ENCODE results near the gene STIMATE.

The STIMATE gene

DNA sequence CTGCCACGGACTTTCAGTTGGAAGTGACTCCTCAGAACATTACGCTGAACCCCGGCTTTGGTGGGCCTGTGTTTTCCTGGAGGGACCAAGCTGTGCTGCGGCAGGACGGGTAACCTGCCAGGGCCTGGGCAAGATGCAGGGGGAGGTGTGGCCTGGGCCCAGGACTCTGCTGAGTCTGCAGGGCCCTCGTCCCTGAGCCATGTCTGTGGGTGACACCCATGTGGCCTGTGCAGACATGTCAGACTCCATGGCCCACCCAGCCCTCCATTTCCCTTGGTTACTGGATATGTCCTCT, 107.7 kb downstream of the STIMATE start:
- DNase-seq: no peak

GRCh38 chr3:52788890-52789745, 108.2 kb downstream of the STIMATE start:
- DNase-seq: no peak

DNA sequence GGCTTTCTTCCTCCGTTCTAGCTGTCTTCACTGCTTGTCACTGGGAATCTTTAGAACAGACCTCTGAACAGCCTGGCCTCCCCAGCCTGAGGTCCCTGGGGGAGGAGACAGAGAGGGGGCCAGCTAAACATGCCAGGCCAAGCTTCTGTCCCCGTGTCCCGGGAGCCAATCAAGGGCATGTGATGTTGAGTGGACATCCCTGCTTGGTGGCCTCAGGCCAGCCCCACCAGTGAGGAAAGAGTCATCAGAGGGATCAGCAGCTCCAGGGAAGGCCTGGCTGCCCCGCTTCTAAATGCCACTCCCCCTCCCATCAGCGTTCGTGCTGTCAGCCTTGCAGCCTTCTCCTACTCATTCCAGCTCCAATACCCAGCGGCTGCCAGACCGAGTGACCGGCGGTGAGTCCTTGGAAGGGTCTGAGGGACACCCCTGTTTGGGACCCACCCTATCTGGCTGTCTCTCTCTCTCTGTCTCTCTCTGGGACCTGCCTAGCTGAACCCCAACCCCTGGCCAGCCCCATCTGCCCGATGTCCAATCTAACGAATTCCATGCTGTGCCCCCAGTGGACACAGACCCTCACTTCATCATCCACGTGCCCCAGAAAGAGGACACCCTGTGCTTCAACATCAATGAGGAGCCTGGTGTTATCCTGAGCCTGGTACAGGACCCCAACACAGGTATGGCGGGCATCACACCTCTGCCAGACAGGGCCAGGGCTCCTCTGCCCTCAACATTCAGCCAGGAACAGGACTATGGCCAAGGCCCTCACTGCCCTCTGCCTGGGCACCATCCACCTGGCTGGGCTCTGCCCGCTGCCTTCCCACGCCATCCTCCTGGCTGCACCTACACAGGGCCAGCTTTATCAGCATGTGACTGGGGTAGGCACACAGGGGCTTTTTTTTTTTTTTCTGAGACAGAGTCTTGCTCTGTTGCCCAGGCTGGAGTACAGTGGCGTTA, 109.4 kb downstream of the STIMATE start:
- DNase-seq: no peak

DNA sequence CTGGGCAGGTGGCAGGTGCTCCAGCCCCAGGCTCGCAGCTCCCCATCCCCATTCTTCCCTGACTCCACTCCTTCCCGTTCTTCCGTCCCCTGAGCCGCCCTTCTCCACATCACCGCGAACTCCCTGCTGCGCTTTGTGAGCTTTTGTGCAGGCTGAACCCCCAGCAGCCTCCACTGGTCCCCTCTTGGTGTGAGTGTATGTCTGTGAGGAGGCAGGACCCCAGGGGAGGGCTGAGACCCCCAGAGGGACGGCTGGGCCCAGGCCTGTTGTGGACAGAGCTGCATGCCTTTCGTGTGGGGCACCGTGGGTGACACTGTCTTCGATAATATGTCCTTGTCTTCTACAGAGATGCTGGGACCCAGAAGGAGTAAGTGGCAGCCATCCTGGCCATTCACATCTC, 110.1 kb downstream of the STIMATE start:
- DNase-seq: no peak

Measured in NCI-H82 (cell line).